ENCODE data around the gene CACUL1.
"Not testable (repeated sequence)": the region's sequence is repeated elsewhere in the genome, so short reads cannot be mapped to it uniquely, and the experiment has no call there.

The CACUL1 gene

DNA sequence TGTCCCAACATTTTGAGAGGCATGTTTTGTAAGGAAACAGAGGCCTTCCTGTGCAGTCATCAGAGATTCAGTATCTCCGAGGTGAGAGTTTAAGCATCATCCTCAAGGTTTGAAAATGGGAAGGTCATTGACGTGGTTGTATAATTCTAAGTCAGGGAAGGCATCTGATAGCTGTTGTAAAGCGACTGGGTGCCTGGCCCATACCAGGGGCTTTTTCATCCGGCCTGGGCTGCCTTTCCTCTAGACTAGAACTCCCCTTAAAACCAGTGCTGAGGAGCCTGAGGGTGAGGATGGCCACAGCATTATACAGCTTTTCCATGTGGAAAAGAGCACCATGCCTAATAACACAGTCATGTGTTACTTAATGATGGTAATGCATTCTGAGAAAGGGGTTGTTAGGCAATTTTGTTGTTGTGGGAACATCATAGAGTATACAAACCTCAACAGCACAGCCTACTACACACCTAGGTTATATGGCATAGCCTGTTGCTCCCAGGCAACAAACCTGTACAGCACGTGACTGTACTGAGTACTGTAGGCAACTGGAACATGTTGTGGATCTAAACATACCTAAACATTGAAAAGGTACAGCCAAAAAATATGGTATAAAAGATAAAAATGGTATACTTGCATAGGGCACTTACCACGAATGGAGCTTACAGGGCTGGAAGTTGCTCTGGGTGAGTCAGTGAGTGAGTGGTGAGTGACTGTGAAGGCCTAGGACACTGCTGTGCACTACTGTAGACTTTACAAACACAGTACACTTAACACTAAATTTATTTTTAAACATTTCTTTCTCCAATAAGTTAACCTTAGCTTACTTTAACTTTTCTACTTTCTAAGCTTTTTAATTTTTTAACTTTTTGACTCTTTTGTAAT, 13.5 kb upstream of the CACUL1 start:
- no peak for DNase-seq

- no peak for DNase-seq
Observed at GRCh38 chr10:118767297-118768040, 12.7 kb upstream of the CACUL1 start.

GRCh38 chr10:118764195-118764594, 9.4 kb upstream of the CACUL1 start:
- no peak for DNase-seq

GRCh38 chr10:118763202-118763988, 8.6 kb upstream of the CACUL1 start:
- DNase-seq = peak; percentile 77

GRCh38 chr10:118760265-118760664, 5.5 kb upstream of the CACUL1 start:
- DNase-seq = no peak

DNA sequence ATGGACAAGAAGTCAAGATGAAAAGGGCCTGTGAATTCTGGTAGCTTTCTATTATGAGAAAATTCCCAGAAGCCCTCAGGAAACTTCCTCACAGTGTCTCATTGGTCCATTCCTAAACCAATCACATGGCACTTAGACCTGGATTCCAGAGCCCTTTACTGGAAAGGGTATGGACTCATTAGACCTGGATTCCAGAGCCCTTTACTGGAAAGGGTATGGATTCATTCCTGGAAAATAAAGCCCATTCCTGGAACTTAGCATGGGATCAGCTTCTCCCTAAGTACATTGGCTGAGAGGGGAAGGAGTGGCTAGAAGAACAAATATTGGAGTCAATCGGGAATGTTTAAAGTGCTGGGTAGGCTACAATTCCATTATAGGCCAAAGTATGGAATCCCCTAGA, 3.7 kb upstream of the CACUL1 start:
- DNase-seq = no peak

- DNase-seq = peak; percentile 7
Observed at GRCh38 chr10:118754229-118754555, 578 bp downstream of the CACUL1 start.

DNA sequence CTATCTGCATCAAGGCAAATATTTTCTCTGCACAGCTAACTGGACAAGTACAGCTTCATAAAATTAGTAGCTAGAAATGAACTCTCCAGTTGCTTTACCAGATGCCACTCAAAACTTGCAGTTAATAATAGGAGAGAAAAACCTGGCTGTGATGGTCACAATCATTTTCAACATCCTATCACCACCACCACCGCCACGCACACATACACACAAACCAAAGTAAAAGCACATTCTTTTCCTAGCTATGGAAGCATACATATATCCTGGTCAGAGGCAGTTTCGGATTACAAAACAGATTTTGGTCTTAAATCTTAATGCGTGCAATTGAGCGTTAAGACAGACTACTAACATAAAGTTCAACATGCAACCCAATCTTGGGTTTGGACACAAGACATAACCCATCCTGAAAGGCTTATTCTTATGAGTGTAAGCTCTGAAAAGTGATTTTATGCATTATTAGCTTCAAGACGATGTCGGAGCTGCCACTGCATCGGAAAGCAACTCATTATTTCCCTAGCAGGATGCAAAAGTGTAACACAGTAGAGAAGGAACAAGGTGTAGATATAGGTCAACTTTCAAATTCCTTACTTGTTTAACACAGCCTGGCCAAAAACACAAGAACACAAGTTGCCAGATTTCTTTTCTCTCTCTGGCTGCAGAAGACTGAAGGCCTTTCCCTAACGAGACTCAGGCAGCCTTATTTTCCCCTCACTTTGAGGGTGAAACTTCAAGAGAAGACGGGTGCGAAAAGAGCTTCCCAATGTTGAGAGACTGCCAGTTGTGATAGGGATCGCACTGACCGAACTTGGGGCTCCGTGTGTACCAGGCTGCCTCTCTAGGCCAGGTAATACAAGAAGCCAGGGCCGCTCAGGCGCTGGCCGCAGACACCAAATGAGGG, 1.2 kb downstream of the CACUL1 start:
- no peak for DNase-seq

DNA sequence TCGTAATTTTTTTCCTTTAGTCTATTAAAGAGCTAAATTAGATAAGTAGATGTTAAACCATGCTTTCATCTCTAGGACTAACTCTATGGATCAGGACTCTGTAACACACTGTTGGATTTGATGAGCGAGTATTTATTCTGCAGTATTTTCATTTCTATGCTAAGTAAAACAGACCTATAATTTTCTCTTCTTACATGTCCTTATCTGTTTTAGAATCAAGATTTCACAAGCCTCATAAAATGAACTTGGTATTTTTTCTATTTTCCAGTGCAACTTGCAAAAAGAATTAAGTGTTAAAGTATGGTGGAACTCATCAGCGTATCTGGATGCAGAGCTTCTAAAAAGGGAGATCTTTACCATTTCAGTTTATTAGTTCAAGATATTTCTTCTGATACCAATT, 2.4 kb downstream of the CACUL1 start:
- no peak for DNase-seq

- no peak for DNase-seq
Observed at GRCh38 chr10:118751265-118751664, 3.5 kb downstream of the CACUL1 start.

DNA sequence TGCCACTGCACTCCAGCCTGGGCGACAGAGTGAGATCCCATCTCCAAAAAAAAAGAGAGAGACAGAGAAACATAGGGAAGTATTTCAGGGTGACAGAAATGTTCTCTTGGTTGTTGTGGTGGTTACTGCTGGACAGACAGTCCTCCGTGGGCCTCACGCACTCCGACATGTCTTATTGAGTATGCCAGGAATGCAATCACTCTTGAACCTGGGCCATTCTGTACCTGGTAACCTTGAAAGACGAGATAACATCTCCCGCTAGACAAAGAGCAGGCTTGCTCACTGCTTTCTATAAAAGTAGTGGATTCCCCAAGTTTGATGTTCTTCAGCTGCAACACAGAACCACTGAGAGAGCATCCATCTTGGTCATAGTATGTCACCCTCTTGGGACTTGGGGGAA, 6.7 kb downstream of the CACUL1 start:
- no peak for DNase-seq

- DNase-seq = no peak
Observed at GRCh38 chr10:118746246-118746645, 8.5 kb downstream of the CACUL1 start.

GRCh38 chr10:118745056-118745455, 9.7 kb downstream of the CACUL1 start:
- no peak for DNase-seq

- not testable (repeated sequence) for DNase-seq
Observed at GRCh38 chr10:118744346-118744918, 10.3 kb downstream of the CACUL1 start.

DNA sequence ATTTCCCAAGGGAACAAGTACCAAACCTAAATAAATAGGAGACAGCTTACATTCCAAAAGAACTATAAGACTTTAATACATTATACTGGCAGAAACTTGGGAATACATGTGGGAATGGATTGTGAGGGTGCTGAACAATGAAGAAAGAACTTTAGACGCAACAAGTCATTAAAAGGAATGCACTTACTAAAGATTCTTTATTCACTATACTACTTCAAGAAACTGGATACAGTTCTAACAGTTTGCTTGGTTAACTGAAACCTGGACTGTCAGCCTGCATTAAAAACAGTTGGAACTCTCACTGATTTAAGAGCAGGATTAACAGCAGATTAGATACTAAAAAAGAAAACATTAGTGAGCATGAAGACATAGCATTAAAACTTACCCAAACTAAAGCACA, 12.0 kb downstream of the CACUL1 start:
- DNase-seq = no peak

- no peak for DNase-seq
Observed at GRCh38 chr10:118742032-118742431, 12.7 kb downstream of the CACUL1 start.

GRCh38 chr10:118738406-118738805, 16.4 kb downstream of the CACUL1 start:
- no peak for DNase-seq

DNA sequence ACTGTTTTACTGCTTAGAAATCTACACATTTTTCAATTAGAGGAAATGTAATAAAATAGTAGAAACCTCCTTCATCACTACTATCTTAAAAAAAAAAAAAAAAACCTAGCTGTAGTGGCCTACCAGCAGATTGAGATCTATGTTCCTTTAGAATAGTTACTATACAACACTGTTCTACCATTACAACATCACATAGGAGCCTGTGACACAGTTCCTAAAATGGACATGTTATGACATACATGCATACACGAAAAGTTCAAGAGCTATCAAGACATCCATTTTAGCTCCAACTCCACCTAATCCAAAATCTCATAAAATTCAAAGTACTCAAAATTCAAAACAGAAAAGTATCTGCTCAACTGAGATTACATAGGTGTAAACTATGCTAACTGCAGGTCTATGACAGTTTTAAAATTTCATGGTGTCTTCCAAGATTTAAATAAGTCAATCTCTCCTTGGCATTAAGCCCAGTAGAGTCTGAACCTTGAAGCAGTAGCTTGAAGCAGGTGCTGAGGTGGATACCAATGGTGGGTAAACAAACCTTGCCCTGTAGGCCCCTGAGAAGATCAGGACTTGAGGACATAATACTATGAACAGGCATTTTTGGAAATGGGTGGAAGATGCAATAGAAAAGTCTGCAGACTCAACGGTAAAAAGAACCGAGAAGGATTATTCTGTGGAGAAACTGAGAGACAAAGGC, 17.0 kb downstream of the CACUL1 start:
- no peak for DNase-seq

DNA sequence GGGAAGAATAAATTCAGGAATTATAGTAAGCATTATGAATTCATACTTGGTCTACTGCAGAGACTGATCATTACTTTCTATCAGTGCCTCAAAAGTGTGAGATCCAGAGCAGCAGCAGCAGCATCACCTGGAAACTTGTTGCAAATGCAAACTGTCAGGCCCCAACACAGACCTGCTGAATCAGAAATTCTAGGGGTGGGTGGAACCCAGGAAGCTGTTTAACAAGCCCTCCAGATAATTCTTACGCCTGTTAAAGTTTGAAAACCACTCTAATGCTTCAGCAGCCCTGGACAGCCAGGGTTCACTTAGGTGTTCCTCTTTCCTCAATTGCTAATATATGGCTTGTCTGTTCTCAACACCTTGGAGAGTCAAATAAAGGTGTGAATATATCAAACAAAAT, 19.5 kb downstream of the CACUL1 start:
- no peak for DNase-seq

DNA sequence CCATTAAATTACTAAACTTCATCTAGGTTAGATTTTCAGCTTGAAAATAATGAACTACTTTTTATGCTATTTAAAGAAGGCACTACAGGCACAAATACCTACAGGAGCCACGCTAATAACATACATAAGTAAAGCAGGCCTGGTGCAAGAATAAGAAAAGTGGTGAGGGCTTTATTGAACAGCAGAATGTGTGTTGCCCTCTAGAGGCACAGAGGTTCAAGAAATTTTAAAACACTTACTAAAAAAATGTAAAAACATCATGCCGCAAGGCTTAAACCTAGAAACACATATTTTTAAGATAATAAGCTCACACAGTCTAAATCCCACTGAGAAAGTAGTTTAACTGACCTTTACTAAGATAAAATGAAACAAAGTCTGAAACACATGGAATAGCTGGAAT, 20.3 kb downstream of the CACUL1 start:
- DNase-seq = no peak

Measured in NCI-H345 (cell line).